ENCODE data around the gene CSAD. TPM values are rescaled to one million over a fixed set of nuclear protein-coding genes. Genes with fewer than 3 reads are reported as not detected.

CSAD gene
- total and polyA plus RNA-seq, 2 donors (not counting 3 experiments of a cell fraction or from before 2014, with no cell fraction given), result 21.1 to 24.4 TPM

DNA sequence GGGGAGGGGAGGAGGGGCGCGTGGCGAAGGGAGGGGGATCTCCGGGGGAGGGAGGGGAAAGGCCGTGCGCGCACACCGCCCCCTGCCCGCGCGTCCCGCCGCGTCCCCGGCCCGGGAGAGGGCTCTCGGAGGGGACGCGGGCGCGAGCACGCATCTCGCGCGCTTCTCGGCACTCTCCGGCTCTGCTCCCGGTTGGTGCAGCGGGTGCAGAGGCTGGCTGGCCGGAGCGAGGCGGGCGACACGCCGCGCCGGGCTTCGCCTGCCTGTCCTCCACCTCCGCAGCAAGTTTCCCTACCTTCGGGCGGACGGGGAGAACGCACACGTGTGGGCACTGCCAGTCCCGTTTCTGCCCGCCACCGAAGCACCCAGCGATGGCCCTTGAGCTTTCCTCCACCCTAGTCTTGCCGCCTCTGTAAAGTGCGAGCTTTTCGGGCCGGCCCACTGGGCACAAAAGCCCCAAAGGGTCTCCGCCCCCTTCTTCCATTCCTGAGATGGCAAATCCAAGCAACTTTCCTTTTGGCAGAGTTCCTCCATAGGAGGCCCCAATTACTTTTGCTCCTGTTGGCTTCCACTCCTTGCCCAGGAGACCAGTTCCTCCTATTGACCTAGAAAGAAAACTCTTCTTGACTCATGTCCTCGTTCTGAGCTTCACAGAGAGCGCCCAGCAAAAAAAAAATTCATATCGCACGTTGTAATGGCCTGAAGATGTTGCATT is 363 bp upstream of the CSAD start:
- H3K79me2 ChIP-seq (ENCODE audit: control insufficient read depth, insufficient read depth, low read length), result peaks cover 20% of the 10 kb centered on the region
- CTCF ChIA-PET, result interaction anchor here (1.0 to 5.6 kb wide), 13 partner anchors 9 to 140 kb away, joined by 3 to 36 read pairs (median 5); partner anchors contain the start of genes AAAS, ESPL1 and SPRYD3
- peak overlapping the region; percentile 14 for H2AFZ ChIP-seq (ENCODE audit: low read depth, low read length)
- H3K4me1 ChIP-seq (ENCODE audit: control insufficient read depth, extremely low read depth, insufficient read depth, low read length), result peaks cover 22% of the 10 kb centered on the region
- dilution Hi-C loops (cut with MboI; ENCODE audit: extremely low pct_ligation_motif_present, low sequenced_read_pairs) (loop anchor here (10.0 kb wide), 1 partner anchor 46 kb away; no protein-coding TSS in a partner anchor), intact Hi-C loops (cut with micrococcal nuclease) (loop anchor here (1.0 to 2.0 kb wide), 3 partner anchors 22 to 102 kb away; partner anchors contain the start of gene SPRYD3)
- no TSS peak for BruUV-seq (replicated peaks)
- peak overlapping the region; percentile 60 to 91 (median 73) for H3K4me3 ChIP-seq (replicated peaks in 1 of 3; ENCODE audit: insufficient read depth in 1 of 3, low read depth in 1 of 3, low read length in 3 of 3)
- FAIRE-seq, result peak; percentile 18
- H3K4me2 ChIP-seq (ENCODE audit: insufficient read depth, low read length), result peak overlapping the region; percentile 74
- no peaks in the 10 kb centered on the region for H3K9me1 ChIP-seq (replicated peaks; ENCODE audit: control insufficient read depth, extremely low read depth, insufficient read depth, low read length)
- H3K27me3 ChIP-seq (ENCODE audit: control insufficient read depth in 2 of 2, insufficient read depth in 2 of 2, low read length in 2 of 2), result no peaks in the 10 kb centered on the region
- POLR2A ChIA-PET, result interaction anchor here (0.7 to 1.0 kb wide), 2 partner anchors 8 to 102 kb away, joined by 3 to 4 read pairs; partner anchors contain the start of gene SPRYD3
- peak; percentile 80 for DNase-seq (ENCODE audit: low read depth, low spot score)
- no peak for TF ChIP-seq FOS (IDR thresholded peaks at IDR 0.05; ENCODE audit: borderline replicate concordance, insufficient read depth, low read length)
- TF ChIP-seq POLR2A (IDR thresholded peaks at IDR 0.05; ENCODE audit: low read depth, low read length), result peak; percentile 54
- H3K36me3 ChIP-seq (ENCODE audit: control insufficient read depth in 2 of 2, extremely low read depth in 1 of 2, insufficient read depth in 2 of 2, low read length in 2 of 2), result peaks cover 12 to 13% of the 10 kb centered on the region in 2 experiments
- peak overlapping the region; percentile 1 for H3K27ac ChIP-seq (ENCODE audit: insufficient read depth, low read depth, low read length)
- peak overlapping the region; percentile 80 for H3K9ac ChIP-seq (replicated peaks; ENCODE audit: extremely low read depth, insufficient read depth, low read length)
- H3K9me3 ChIP-seq (replicated peaks; ENCODE audit: control insufficient read depth, insufficient read depth, low read length), result no peaks in the 10 kb centered on the region
- no peaks in the 10 kb centered on the region for H4K20me1 ChIP-seq (replicated peaks; ENCODE audit: control insufficient read depth, extremely low read depth, insufficient read depth, low read length)

DNA sequence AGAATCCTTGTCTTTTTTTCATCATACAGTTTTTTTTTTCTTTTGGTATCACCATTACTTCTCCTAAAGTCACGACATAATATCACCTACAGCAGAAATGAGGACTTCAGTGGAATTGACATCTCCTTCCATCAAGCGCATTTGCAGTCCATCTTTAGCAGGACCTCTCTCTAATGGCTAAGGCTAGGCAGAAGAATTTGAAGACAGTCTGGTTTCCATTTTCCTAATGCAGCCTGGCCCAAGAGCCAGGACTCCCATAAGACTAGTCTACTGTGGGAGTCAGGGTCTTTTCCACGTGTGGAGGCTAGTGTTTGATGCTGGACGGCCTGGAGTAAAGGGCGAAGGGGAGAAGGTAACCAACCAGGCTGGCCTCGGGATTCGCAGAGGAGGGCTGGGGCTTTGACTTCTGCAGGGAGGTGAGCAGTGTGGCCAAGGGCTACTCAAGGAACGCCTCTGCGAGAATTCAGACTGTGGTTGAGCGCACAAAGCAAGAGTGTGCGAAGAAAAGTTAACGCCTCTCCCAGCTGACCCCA is 972 bp downstream of the CSAD start:
- FAIRE-seq (no peak), DNase-seq (ENCODE audit: low read depth, low spot score) (no peak)
- Histone ChIP-seq H2AFZ (ENCODE audit: low read depth, low read length) (peak overlapping the region; percentile 71), H3K4me1 (ENCODE audit: control insufficient read depth, extremely low read depth, insufficient read depth, low read length) (peaks cover 22% of the 10 kb centered on the region), H3K4me2 (ENCODE audit: insufficient read depth, low read length) (peak overlapping the region; percentile 68), H3K9me1 (replicated peaks; ENCODE audit: control insufficient read depth, extremely low read depth, insufficient read depth, low read length) (no peaks in the 10 kb centered on the region), H4K20me1 (replicated peaks; ENCODE audit: control insufficient read depth, extremely low read depth, insufficient read depth, low read length) (no peaks in the 10 kb centered on the region), H3K27me3 (ENCODE audit: control insufficient read depth in 2 of 2, insufficient read depth in 2 of 2, low read length in 2 of 2) (no peaks in the 10 kb centered on the region), H3K36me3 (ENCODE audit: control insufficient read depth in 2 of 2, extremely low read depth in 1 of 2, insufficient read depth in 2 of 2, low read length in 2 of 2) (peaks cover 5 to 6% of the 10 kb centered on the region in 2 experiments), H3K9ac (replicated peaks; ENCODE audit: extremely low read depth, insufficient read depth, low read length) (peak overlapping the region; percentile 80), H3K9me3 (replicated peaks; ENCODE audit: control insufficient read depth, insufficient read depth, low read length) (no peaks in the 10 kb centered on the region), H3K79me2 (ENCODE audit: control insufficient read depth, insufficient read depth, low read length) (peaks cover 20% of the 10 kb centered on the region), H3K4me3 (replicated peaks in 1 of 3; ENCODE audit: insufficient read depth in 1 of 3, low read depth in 1 of 3, low read length in 3 of 3) (peak overlapping the region; percentile 13 to 91 (median 68)), H3K27ac (ENCODE audit: insufficient read depth, low read depth, low read length) (peak overlapping the region; percentile 50)
- dilution Hi-C loops (cut with MboI; ENCODE audit: extremely low pct_ligation_motif_present, low sequenced_read_pairs), result loop anchor here (10.0 kb wide), 1 partner anchor 45 kb away; no protein-coding TSS in a partner anchor
- CTCF ChIA-PET, result interaction anchor here (1.0 to 5.6 kb wide), 8 partner anchors 10 to 142 kb away, joined by 4 to 36 read pairs (median 13); partner anchors contain the start of gene AAAS
- POLR2A ChIA-PET, result interaction anchor here (0.7 kb wide), 1 partner anchor 114 kb away, joined by 4 read pairs; no protein-coding TSS in a partner anchor
- intact Hi-C loops (cut with micrococcal nuclease), result loop anchor here (1.0 to 2.0 kb wide), 3 partner anchors 21 to 101 kb away; partner anchors contain the start of gene SPRYD3
- no peak for TF ChIP-seq POLR2AphosphoS5 (IDR thresholded peaks at IDR 0.05; ENCODE audit: insufficient read depth, low read depth, low read length)
- TF ChIP-seq GATA2 (IDR thresholded peaks at IDR 0.05; ENCODE audit: insufficient read depth, insufficient read length, low read depth, low read length), result no peak
- TF ChIP-seq POLR2A (IDR thresholded peaks at IDR 0.05; ENCODE audit: low read depth, low read length), result no peak
- no peak for TF ChIP-seq JUN (IDR thresholded peaks at IDR 0.05; ENCODE audit: borderline replicate concordance, insufficient read depth, insufficient read length, low read depth)
- TF ChIP-seq CTCF (IDR thresholded peaks at IDR 0.05; ENCODE audit: extremely low read depth in 1 of 2, insufficient read depth in 1 of 2, low read depth in 1 of 2, low read length in 2 of 2), result no peak
- TF ChIP-seq, protein P1, sequence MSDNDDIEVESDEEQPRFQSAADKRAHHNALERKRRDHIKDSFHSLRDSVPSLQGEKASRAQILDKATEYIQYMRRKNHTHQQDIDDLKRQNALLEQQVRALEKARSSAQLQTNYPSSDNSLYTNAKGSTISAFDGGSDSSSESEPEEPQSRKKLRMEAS (IDR thresholded peaks at IDR 0.05; ENCODE audit: insufficient read depth, insufficient read length), result no peak
- TSS peak; percentile 76 for BruUV-seq (replicated peaks)

All from endothelial cell of umbilical vein (primary cell).